Measurements from ENCODE around the gene TERB2. TPM values are rescaled to one million over a fixed set of nuclear protein-coding genes. Genes with fewer than 3 reads are reported as not detected.
"Not testable (repeated sequence)": the region's sequence is repeated elsewhere in the genome, so short reads cannot be mapped to it uniquely, and the experiment has no call there.

Gene TERB2
- total RNA-seq, 4 donors from 2014 or later = not detected

DNA sequence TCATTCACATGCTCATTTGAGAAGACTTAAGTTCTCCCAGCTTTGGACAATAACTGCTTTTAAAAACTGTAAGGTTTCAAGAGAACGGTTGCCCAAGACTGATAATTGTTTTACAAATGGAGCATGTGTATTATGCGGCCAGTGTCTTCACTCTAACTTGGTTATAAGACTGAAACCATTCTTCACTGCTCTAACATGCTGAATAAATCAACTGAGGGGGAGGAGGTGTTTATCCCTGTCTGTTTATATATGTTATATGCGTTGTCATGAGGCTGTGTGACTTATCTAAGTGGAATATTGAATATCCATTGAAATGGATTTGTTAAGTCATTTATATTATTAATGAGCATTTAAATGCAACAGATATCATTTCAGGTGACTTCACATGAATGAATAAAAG, 41.1 kb downstream of the TERB2 start:
- H3K27ac ChIP-seq; H3K9me3 ChIP-seq; intact Hi-C loops (cut with DNase I); DNase-seq; H3K4me3 ChIP-seq (replicated peaks in 1 of 3); H3K27me3 ChIP-seq; H3K36me3 ChIP-seq: not testable (repeated sequence)
- H3K4me1 ChIP-seq = peaks cover 8 to 14% of the 10 kb centered on the region in 2 donors
- WGBS, 2 donors = 87 to 91% methylated on average over 3 of the region's 3 CpGs

- peaks cover 14 to 25% of the 10 kb centered on the region in 2 donors for H3K4me1 ChIP-seq
- intact Hi-C loops (cut with DNase I) = no loop called here
- H3K27ac ChIP-seq = no peak overlapping the region
- DNase-seq = no peak
- no peaks in the 10 kb centered on the region for H3K9me3 ChIP-seq
- TF ChIP-seq POLR2A (IDR thresholded peaks at IDR 0.05) (no peak), CTCF (IDR thresholded peaks at IDR 0.05) (no peak)
- no peaks in the 10 kb centered on the region for H3K27me3 ChIP-seq
- no peak overlapping the region for H3K4me3 ChIP-seq (replicated peaks in 1 of 3)
- H3K36me3 ChIP-seq = no peaks in the 10 kb centered on the region
- WGBS, 2 donors = 88 to 91% methylated on average over 2 of the region's 2 CpGs
Measured at GRCh38 chr15:44999105-44999504, 42.6 kb downstream of the TERB2 start.

DNA sequence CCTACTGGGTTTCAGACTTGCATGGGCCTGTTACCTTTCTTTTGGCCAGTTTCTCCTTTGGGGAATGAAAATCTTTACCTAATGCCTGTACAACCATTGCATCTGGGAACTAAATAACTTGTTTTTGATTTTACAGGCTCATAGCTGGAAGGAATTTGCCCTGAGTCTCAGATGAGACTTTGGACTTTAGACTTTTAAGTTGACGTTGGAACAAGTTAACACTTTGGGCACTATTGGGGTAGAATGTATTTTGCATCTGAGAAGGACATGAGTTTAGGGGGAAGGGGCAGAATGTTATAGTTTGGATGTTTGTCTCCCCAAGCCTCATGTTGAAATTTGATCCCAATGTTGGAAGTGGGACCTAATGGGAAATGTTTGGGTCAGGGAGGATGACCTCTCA, 44.7 kb downstream of the TERB2 start:
- WGBS, 2 donors = 50 to 57% methylated on average over 1 of the region's 1 CpG
- H3K27me3 ChIP-seq; H3K36me3 ChIP-seq; DNase-seq; H3K4me3 ChIP-seq (replicated peaks in 1 of 3); intact Hi-C loops (cut with DNase I); H3K9me3 ChIP-seq: not testable (repeated sequence)
- H3K27ac ChIP-seq = peak overlapping the region in 2 of 3 donors; percentile 89
- peaks cover 21 to 43% of the 10 kb centered on the region in 2 donors for H3K4me1 ChIP-seq

- 19 to 36% methylated on average over 2 of the region's 2 CpGs for WGBS, 2 donors
- intact Hi-C loops (cut with DNase I); H3K36me3 ChIP-seq; H3K9me3 ChIP-seq; H3K4me3 ChIP-seq (replicated peaks in 1 of 3); H3K27me3 ChIP-seq: not testable (repeated sequence)
- DNase-seq = peak; percentile 33 to 39
- H3K27ac ChIP-seq = peak overlapping the region; percentile 87 to 89 (median 89)
- peaks cover 31 to 58% of the 10 kb centered on the region in 2 donors for H3K4me1 ChIP-seq
- peak in 1 of 2 donors; percentile 22 for TF ChIP-seq POLR2A (IDR thresholded peaks at IDR 0.05)
Measured at GRCh38 chr15:45003731-45004410, 47.4 kb downstream of the TERB2 start.

GRCh38 chr15:45004590-45005175, 48.2 kb downstream of the TERB2 start:
- intact Hi-C loops (cut with DNase I); H3K9me3 ChIP-seq; DNase-seq; H3K27me3 ChIP-seq; H3K4me3 ChIP-seq (replicated peaks in 1 of 3); H3K36me3 ChIP-seq: not testable (repeated sequence)
- H3K4me1 ChIP-seq = peaks cover 31 to 58% of the 10 kb centered on the region in 2 donors
- H3K27ac ChIP-seq = peak overlapping the region; percentile 87 to 89 (median 89)
- 95 to 98% methylated on average over 5 of the region's 5 CpGs for WGBS, 2 donors

DNA sequence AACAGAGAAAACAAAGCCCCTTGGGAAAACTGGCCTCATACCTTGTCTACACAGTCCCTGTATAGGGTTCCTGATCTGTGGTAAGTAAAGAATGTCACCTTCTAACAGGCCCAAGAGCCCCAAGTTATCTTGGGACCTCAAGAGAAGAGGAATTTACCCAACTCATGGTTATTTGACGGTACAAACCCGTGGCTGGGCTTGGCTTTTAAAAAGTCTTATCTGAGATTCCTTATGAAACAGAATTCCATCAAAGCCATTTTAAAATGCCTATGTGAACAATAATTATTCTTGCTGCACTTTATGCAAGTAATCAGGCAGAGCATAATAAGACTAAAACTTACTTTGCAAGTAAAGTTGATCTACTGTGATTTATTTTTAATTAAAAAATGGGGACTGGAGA, 52.6 kb downstream of the TERB2 start:
- intact Hi-C loops (cut with DNase I) = no loop called here
- Histone ChIP-seq H3K4me1 (peaks cover 29 to 45% of the 10 kb centered on the region in 2 donors), H3K27me3 (no peaks in the 10 kb centered on the region), H3K4me3 (replicated peaks in 1 of 3) (no peak overlapping the region), H3K27ac (no peak overlapping the region), H3K9me3 (no peaks in the 10 kb centered on the region), H3K36me3 (no peaks in the 10 kb centered on the region)
- 87 to 90% methylated on average over 2 of the region's 2 CpGs for WGBS, 2 donors
- no peak for TF ChIP-seq CTCF (IDR thresholded peaks at IDR 0.05)
- TF ChIP-seq POLR2A (IDR thresholded peaks at IDR 0.05) = no peak
- no peak for DNase-seq

- 88 to 94% methylated on average over 1 of the region's 1 CpG for WGBS, 2 donors
- intact Hi-C loops (cut with DNase I); H3K4me3 ChIP-seq (replicated peaks in 1 of 3); H3K9me3 ChIP-seq; DNase-seq; H3K27ac ChIP-seq; H3K36me3 ChIP-seq; H3K27me3 ChIP-seq: not testable (repeated sequence)
- peaks cover 11 to 12% of the 10 kb centered on the region in 2 donors for H3K4me1 ChIP-seq
Measured at GRCh38 chr15:45015114-45015513, 58.6 kb downstream of the TERB2 start.

GRCh38 chr15:45020222-45020900, 63.9 kb downstream of the TERB2 start:
- H3K4me3 ChIP-seq (replicated peaks in 1 of 3); intact Hi-C loops (cut with DNase I); H3K27me3 ChIP-seq; DNase-seq; H3K9me3 ChIP-seq; H3K36me3 ChIP-seq; H3K27ac ChIP-seq: not testable (repeated sequence)
- WGBS, 2 donors = 80 to 81% methylated on average over 5 to 9 of the region's 9 CpGs
- peaks cover 5 to 20% of the 10 kb centered on the region in 2 donors for H3K4me1 ChIP-seq

DNA sequence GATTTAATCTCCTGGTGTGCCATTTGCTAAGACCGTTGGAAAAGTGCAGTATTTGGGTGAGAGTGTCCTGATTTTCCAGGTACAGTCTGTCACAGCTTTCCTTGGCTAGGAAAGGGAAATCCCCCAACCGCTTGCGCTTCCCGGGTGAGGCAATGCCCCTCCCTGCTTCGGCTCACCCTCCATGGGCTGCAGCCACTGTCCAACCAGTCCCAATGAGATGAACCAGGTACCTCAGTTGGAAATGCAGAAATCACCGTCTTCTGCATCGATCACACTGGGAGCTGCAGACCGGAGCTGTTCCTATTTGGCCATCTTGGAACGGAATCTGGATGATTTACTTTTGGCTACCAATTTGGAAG, 64.4 kb downstream of the TERB2 start:
- intact Hi-C loops (cut with DNase I); H3K9me3 ChIP-seq; H3K4me3 ChIP-seq (replicated peaks in 1 of 3); H3K36me3 ChIP-seq; H3K27me3 ChIP-seq; DNase-seq: not testable (repeated sequence)
- Histone ChIP-seq H3K4me1 (peaks cover 5 to 20% of the 10 kb centered on the region in 2 donors), H3K27ac (peak overlapping the region in 1 of 3 donors; percentile 33)
- WGBS, 2 donors = 93 to 96% methylated on average over 9 of the region's 9 CpGs

Data from thyroid gland (tissue), 4 donors.